ENCODE measurements around the gene MIEF1. TPM values are rescaled to one million over a fixed set of nuclear protein-coding genes. Genes with fewer than 3 reads are reported as not detected.

The MIEF1 gene
- total RNA-seq, 2 donors from 2014 or later: 18.8 to 36.9 TPM

DNA sequence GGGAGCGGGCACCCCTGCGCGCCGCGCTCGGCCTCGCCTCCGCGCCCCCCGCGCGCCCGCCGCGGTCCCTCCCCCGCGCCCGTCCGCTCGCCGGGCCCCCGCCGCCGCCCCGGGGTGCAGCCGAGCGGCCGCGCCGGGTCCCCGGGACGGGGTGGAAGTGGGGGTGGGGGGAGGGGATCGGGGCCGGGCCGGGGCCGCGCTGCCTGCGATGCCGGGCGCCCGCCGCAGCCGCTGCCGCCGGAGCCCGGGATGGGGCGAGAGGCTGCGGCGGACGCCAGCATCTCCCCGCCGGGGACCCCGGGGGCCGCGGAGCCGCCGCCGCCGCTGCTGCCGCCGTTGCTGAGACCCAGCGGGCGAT, 44.9 kb upstream of the MIEF1 start:
- Histone ChIP-seq H3K36me3 (no peaks in the 10 kb centered on the region), H3K4me3 (peak overlapping the region; percentile 65), H3K4me1 (ENCODE audit: control insufficient read depth in 1 of 2, low read depth in 2 of 2) (peaks cover 0 to 10% of the 10 kb centered on the region in 2 donors), H3K9me3 (no peaks in the 10 kb centered on the region), H3K27me3 (replicated peaks; ENCODE audit: insufficient read depth) (no peaks in the 10 kb centered on the region), H3K27ac (no peak overlapping the region)
- ATAC-seq (ENCODE audit: insufficient number of reproducible peaks, low FRiP score, low read depth) (no peak), DNase-seq (ENCODE audit: low spot score) (no peak)
- TF ChIP-seq, protein P1, sequence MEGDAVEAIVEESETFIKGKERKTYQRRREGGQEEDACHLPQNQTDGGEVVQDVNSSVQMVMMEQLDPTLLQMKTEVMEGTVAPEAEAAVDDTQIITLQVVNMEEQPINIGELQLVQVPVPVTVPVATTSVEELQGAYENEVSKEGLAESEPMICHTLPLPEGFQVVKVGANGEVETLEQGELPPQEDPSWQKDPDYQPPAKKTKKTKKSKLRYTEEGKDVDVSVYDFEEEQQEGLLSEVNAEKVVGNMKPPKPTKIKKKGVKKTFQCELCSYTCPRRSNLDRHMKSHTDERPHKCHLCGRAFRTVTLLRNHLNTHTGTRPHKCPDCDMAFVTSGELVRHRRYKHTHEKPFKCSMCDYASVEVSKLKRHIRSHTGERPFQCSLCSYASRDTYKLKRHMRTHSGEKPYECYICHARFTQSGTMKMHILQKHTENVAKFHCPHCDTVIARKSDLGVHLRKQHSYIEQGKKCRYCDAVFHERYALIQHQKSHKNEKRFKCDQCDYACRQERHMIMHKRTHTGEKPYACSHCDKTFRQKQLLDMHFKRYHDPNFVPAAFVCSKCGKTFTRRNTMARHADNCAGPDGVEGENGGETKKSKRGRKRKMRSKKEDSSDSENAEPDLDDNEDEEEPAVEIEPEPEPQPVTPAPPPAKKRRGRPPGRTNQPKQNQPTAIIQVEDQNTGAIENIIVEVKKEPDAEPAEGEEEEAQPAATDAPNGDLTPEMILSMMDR (IDR thresholded peaks at IDR 0.05): no peak

DNA sequence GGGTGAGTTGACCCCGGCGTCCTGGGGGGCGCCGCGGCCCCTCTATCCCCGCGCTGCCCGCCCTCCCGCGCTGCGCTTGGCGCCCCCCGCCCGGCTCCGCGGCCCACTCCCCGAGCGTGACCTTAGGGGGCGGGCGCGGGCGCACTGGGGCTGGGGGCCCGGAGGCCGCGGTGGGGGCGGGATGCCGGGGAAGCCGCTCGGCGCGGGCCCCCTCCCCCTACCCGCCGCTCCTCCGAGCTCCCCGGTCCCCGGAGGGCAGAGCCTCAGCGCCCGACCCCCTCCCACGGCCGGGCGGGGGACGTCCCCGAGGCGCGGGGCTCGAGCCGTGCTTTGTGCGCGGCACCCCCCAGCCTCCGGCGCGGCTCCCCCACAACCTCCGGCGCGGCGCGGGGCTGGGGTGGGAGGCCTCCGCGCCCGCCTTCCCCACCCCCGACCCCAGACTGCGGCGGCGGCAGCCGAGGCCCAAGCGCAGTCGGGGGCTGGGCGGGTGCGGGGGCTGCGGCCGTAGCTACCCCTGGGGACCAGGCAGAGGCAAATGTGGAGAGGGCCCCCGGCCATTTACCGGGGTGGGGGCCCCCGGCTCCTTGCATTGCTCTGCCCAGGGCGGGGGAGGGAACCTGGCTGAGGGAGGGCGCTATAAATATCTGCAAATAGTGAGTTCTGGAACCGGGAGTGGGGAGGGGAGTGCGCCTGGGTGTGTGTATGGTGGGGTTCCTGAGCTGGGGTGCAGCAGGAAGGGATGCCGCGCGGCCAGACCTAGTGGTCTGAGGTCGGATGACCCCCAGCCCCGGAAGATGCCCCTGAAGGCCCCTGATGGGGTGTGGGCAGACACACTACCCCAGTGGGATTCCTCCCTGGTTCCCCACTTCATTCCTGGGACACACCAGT, 44.3 kb upstream of the MIEF1 start:
- Histone ChIP-seq H3K9me3 (no peaks in the 10 kb centered on the region), H3K36me3 (no peaks in the 10 kb centered on the region), H3K4me1 (ENCODE audit: control insufficient read depth in 1 of 2, low read depth in 2 of 2) (peaks cover 0 to 10% of the 10 kb centered on the region in 2 donors), H3K27me3 (replicated peaks; ENCODE audit: insufficient read depth) (no peaks in the 10 kb centered on the region), H3K27ac (no peak overlapping the region), H3K4me3 (peak overlapping the region; percentile 65)
- no peak for DNase-seq (ENCODE audit: low spot score)
- TF ChIP-seq, protein P1 (IDR thresholded peaks at IDR 0.05): no peak
- ATAC-seq (ENCODE audit: insufficient number of reproducible peaks, low FRiP score, low read depth): no peak

DNA sequence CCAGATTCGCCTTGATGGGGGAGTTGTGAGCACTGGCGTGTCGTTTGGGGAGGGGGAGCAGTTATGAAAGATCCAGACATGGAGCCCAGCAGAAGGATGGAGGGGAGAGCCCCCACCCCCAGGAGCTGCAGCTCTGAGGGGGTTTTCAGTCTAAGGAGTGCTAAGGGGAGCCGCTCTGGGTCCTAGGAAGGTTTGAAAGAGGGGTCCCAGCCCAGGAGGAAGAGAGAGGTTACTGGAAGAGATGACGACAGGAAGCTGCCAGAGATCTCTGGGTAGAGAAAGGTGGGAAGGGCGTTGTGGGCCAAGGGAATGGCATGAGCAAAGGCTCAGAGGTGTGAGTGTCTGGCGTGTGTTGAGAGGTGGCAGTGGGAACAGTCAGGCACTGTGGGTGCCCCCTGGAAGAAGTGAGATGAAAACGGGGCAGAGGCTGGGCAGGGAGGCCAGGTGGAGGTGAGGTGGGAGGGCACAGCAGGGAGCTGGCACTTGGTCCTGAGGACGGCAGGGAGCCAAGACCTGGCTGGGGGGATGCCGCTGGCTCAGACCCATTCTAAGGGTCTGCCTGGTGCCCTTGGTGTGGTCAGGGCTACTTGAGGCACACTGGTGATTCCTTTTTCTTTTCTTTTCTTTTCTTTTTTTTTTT, 43.5 kb upstream of the MIEF1 start:
- TF ChIP-seq, protein P1 (IDR thresholded peaks at IDR 0.05): no peak
- no peaks in the 10 kb centered on the region for H3K9me3 ChIP-seq
- ATAC-seq (ENCODE audit: insufficient number of reproducible peaks, low FRiP score, low read depth): no peak
- H3K27ac ChIP-seq: no peak overlapping the region
- no peak for DNase-seq (ENCODE audit: low spot score)
- H3K36me3 ChIP-seq: no peaks in the 10 kb centered on the region
- H3K4me3 ChIP-seq: peak overlapping the region; percentile 65
- peaks cover 0 to 10% of the 10 kb centered on the region in 2 donors for H3K4me1 ChIP-seq (ENCODE audit: control insufficient read depth in 1 of 2, low read depth in 2 of 2)
- no peaks in the 10 kb centered on the region for H3K27me3 ChIP-seq (replicated peaks; ENCODE audit: insufficient read depth)

DNA sequence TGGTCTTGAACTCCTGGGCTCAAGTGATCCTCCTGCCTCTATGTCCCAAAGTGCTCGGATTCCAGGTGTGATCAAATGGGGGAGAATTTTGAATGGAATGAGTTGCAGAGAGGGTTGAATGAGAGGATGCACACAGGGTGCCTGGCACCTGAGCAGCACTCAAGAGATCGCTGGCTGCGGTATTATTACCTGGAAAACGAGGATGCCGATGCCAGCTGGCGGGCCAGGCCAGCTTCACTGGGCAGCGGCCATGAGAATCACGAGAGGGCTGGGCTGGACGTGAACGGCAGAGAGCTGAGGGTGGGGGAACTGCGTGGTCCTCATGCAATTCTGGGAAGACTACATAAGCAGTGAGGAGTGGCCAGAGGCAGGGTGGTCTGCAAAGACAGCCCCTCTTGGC, 42.4 kb upstream of the MIEF1 start:
- TF ChIP-seq, protein P1 (IDR thresholded peaks at IDR 0.05): no peak
- Histone ChIP-seq H3K27me3 (replicated peaks; ENCODE audit: insufficient read depth) (no peaks in the 10 kb centered on the region), H3K4me1 (ENCODE audit: control insufficient read depth in 1 of 2, low read depth in 2 of 2) (peaks cover 0 to 10% of the 10 kb centered on the region in 2 donors), H3K36me3 (no peaks in the 10 kb centered on the region), H3K9me3 (no peaks in the 10 kb centered on the region), H3K4me3 (no peak overlapping the region), H3K27ac (no peak overlapping the region)
- no peak for DNase-seq (ENCODE audit: low spot score)
- ATAC-seq (ENCODE audit: insufficient number of reproducible peaks, low FRiP score, low read depth): no peak

DNA sequence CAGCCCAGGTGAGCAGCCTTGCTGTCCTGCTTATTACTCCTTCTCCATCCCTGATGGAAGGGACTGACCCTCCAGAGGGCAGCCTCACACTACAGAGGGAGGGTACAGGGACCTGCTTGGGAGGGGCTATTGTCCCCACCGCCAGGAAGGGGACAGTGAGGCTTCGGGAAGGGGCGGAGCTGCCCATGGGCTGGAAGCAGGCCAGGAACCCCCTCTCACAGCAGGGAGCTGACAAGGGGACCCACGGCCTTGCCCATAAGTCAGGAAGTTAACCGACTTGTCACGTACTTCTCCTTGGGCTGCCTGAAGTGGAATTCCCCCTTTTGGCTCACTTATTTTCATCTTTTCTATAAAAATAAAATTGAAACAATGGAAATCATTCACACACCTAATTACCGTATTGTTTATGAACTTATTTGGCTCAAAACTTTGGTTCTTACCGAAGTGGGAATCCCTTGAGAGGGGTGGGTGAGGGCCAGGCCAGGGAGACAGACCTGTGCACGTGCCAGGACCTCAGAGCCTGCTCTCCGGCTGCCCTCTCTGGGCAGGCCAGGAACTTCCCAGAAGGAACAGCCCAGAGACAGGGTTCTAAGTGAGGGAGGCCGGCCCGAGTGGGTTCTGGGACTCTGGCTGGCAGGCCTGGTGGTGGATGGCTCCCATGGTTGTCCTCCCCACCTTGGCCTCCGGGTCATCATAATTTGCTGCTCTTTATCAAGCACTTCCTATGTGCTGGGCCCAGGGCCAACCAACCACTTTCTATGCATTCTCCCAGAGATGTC, 39.5 kb upstream of the MIEF1 start:
- no peak for DNase-seq (ENCODE audit: low spot score)
- Histone ChIP-seq H3K9me3 (no peaks in the 10 kb centered on the region), H3K4me1 (ENCODE audit: control insufficient read depth in 1 of 2, low read depth in 2 of 2) (peaks cover 0 to 7% of the 10 kb centered on the region in 2 donors), H3K27ac (no peak overlapping the region), H3K4me3 (no peak overlapping the region), H3K36me3 (no peaks in the 10 kb centered on the region), H3K27me3 (replicated peaks; ENCODE audit: insufficient read depth) (no peaks in the 10 kb centered on the region)
- TF ChIP-seq, protein P1 (IDR thresholded peaks at IDR 0.05): no peak
- peak; percentile 9 for ATAC-seq (ENCODE audit: insufficient number of reproducible peaks, low FRiP score, low read depth)

Data from thoracic aorta (tissue), 2 donors.